ENCODE data around the gene SHISA6.

SHISA6 gene

GRCh38 chr17:11467639-11468038, 226.6 kb downstream of the SHISA6 start:
- no peak for DNase-seq

- no peak for DNase-seq
Observed at GRCh38 chr17:11485336-11486100, 244.5 kb downstream of the SHISA6 start.

- DNase-seq: no peak
Observed at GRCh38 chr17:11486101-11486867, 245.3 kb downstream of the SHISA6 start.

GRCh38 chr17:11486868-11487310, 245.9 kb downstream of the SHISA6 start:
- no peak for DNase-seq

GRCh38 chr17:11487469-11487868, 246.5 kb downstream of the SHISA6 start:
- DNase-seq: no peak

GRCh38 chr17:11488407-11488806, 247.4 kb downstream of the SHISA6 start:
- no peak for DNase-seq

- no peak for DNase-seq
Observed at GRCh38 chr17:11490171-11490755, 249.2 kb downstream of the SHISA6 start.

GRCh38 chr17:11492511-11492910, 251.5 kb downstream of the SHISA6 start:
- no peak for DNase-seq

GRCh38 chr17:11493936-11494335, 252.9 kb downstream of the SHISA6 start:
- DNase-seq: no peak

GRCh38 chr17:11495613-11496012, 254.6 kb downstream of the SHISA6 start:
- no peak for DNase-seq

- no peak for DNase-seq
Observed at GRCh38 chr17:11499881-11500280, 258.9 kb downstream of the SHISA6 start.

GRCh38 chr17:11503308-11504035, 262.5 kb downstream of the SHISA6 start:
- no peak for DNase-seq

- no peak for DNase-seq
Observed at GRCh38 chr17:11506635-11507034, 265.6 kb downstream of the SHISA6 start.

- DNase-seq: no peak
Observed at GRCh38 chr17:11511696-11512095, 270.7 kb downstream of the SHISA6 start.

- DNase-seq: no peak
Observed at GRCh38 chr17:11514565-11514964, 273.6 kb downstream of the SHISA6 start.

- DNase-seq: no peak
Observed at GRCh38 chr17:11514981-11515680, 274.1 kb downstream of the SHISA6 start.

- no peak for DNase-seq
Observed at GRCh38 chr17:11515901-11516300, 274.9 kb downstream of the SHISA6 start.

GRCh38 chr17:11535231-11535630, 294.2 kb downstream of the SHISA6 start:
- DNase-seq: no peak

- no peak for DNase-seq
Observed at GRCh38 chr17:11538366-11538765, 297.4 kb downstream of the SHISA6 start.

GRCh38 chr17:11539637-11540036, 298.6 kb downstream of the SHISA6 start:
- DNase-seq: no peak

- no peak for DNase-seq
Observed at GRCh38 chr17:11545002-11545401, 304.0 kb downstream of the SHISA6 start.

GRCh38 chr17:11545696-11546095, 304.7 kb downstream of the SHISA6 start:
- no peak for DNase-seq

- no peak for DNase-seq
Observed at GRCh38 chr17:11547853-11548252, 306.8 kb downstream of the SHISA6 start.
